NCI-H1930 (cell line): Measurements from ENCODE around the gene AGR2.
"Not testable (repeated sequence)": the region's sequence is repeated elsewhere in the genome, so short reads cannot be mapped to it uniquely, and the experiment has no call there.

ENCODE experiments used
- DNase-seq, 2 experiments: peaks; one replicate each; lab custom pipeline; 2025; lab: John Stamatoyannopoulos, UW

AGR2 gene

DNA sequence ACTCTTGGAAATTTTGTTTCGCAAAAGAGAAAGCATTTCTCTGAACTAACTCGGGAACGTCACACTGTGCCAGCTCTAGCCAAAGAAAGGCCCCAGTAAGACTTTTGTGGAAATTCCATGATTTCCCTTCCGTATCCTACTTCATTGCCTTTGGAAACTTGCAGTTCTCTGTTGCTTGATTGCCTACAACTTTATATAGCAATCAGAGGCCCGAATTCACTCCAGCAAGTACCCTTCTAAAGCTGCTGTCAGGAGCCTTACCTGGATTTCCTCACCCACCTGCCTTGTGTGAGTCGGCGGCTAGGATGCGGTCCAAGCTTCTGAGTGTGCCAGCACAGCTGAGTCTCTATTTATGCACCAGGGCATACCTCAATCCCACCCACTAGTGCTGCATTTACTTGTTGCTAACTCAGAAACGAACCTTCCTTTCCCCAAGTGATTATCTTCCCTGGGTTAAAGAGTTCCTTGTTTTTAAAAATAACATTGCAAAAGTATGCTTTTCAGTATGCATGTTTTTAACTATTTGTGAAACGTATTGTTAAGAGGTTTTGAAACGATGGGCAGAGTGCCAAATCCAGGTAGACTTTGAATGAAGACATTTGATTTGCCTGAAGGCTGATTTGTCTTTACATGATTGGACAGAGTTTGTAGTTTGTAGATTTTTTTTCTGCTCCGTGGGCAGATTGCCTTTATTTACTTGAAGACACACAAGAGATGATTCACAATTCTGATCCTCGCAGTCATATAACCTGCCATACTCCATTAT lies at the start of gene AGR2:
Gene AGR2 (minus strand): TSS at position 326 of the 766 bp plus-strand sequence. CDS start 3,203 bp downstream, outside the sequence.
- no peak for DNase-seq

- not testable (repeated sequence) for DNase-seq
Observed at GRCh38 chr7:16853189-16853588, 48.4 kb upstream of the AGR2 start.

DNA sequence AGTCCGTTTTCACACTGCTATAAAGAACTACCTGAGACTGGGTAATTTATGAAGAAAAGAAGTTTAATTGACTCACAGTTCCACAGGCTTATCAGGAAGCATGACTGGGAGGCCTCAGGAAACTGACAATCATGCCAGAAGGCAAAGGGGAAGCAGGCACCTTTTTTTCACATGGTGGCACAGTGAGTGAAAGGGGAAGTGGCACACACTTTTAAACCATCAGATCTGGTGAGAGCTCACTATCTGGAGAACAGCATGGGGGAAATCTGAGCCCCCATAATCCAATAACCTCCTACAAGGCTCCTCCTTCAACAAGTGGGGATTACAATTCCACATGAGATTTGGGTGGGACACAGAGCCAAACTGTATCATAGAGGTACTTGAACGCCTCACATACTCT lies 47.0 kb upstream of the AGR2 start:
- DNase-seq = no peak

DNA sequence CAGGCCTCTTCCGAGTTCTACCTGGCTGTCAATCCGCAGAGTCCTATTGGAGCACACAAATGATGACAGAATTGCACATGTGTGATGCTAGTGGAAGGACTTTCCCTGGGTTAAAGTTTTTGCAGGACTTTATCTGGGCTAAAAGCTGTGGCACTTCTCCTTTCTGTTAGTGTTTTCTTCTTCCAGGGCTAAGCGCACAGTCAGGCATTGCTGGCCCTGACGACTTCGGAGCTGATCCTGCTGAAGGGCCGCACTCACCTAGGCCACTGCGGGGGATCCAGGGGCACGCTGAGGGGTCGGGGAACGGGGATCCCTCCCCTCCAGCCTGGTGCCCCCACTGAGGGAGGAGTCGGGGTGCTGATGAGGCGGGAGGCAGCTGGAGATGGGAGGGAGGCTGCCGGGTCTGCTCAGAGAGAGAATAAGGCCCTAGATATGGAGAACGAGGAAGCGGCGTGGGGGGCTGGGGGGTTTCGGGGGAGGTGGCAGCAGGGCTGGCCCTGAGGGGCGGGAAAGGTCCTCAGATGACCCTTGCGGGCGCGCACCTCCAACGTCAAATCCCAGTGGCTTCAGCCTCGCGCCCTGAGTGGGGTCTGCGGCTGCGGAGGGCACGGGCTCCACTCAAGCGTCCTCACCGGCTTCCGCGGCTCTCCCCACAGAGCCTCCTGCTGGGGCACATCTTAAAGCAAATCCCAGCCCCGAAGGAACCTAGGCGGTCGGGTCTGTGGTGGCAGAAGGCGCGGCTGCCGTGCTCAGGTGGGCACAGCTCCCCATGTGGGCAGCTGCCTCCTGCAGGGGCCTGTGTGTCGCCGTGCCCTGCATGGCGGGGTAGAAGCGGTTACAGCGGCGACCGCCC lies 46.0 kb upstream of the AGR2 start:
- DNase-seq = no peak

- no peak for DNase-seq
Observed at GRCh38 chr7:16849296-16850148, 44.7 kb upstream of the AGR2 start.

- no peak for DNase-seq
Observed at GRCh38 chr7:16847381-16847860, 42.6 kb upstream of the AGR2 start.

- no peak for DNase-seq
Observed at GRCh38 chr7:16846601-16847165, 41.9 kb upstream of the AGR2 start.

GRCh38 chr7:16845746-16846145 lies 40.9 kb upstream of the AGR2 start:
- no peak for DNase-seq

DNA sequence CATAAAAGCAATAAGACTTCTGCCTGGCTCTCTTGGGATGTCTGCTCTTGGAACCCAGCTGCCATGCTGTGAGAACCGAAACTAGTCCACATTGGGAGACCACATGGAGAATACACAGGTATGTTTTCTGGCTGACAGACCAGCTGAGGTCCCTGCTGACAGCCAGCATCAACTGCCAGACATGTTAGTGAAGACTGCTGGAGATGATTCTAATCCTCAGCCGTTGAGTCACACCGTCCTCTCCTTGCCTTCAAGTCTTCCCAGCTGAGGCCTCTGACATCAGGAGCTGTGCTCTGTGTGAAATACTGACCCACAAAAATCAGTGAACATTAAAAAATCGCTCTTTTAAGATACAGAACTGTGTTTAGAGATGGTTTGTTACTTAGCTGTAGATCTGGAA lies 36.9 kb upstream of the AGR2 start:
- no peak for DNase-seq

GRCh38 chr7:16840094-16840493 lies 35.3 kb upstream of the AGR2 start:
- DNase-seq = no peak

GRCh38 chr7:16839646-16840045 lies 34.8 kb upstream of the AGR2 start:
- DNase-seq = no peak

DNA sequence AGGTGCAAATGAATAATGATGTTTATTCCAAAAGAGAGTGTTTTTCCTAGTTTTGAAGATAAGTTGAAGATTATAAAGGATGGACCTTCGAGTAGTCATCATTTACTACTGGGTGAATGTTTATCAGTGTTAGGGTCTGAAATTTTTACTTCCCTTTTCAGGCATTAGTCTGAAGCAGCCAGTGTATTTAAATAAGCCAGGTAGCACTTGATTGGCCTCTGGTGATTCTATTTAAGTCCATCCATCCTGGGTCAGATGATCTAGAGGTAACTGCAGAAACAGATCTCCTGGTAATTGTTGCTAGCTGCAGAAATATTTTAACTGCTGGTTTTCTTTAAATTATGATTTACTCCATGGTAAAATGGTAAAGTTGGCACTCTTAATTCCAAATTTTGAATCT lies 34.1 kb upstream of the AGR2 start:
- no peak for DNase-seq

- DNase-seq = no peak
Observed at GRCh38 chr7:16838386-16838785, 33.6 kb upstream of the AGR2 start.

DNA sequence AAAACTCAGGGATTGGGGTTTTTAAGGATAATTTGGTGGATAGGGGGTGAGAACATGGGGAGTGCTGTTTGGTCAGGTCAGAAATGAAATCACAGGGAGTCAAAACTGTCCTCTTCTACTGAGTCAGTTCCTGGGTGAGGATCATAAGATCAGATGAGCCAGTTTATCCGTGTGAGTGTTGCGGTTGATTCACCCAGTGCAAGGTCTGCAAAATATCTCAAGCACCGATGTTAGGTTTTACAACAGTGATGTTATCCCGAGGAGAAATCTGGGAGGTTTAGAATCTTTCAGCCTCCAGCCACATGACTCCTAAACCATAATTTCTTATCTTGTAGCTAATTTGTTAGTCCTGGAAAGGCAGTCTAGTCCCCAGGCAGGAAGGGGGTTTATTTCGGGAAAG lies 31.7 kb upstream of the AGR2 start:
- DNase-seq = no peak

DNA sequence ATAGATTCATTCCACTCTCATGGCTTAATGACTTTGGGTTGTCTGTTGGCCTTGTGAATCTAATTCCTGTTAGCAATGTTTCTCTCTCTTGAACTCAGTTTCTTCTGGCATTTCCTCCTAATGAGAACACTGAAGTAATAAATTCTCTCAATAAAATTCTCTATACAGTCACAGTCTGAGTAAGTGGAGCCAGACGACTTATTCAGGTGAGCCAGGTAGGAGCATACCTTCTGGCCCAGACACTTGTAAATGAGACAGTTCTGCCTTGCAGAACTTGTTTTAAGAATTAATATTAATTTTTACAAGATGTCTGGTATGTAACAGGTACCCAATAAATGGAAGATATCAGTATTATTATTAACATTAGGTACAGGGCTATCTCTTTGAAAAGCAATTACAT lies 28.6 kb upstream of the AGR2 start:
- DNase-seq = no peak

DNA sequence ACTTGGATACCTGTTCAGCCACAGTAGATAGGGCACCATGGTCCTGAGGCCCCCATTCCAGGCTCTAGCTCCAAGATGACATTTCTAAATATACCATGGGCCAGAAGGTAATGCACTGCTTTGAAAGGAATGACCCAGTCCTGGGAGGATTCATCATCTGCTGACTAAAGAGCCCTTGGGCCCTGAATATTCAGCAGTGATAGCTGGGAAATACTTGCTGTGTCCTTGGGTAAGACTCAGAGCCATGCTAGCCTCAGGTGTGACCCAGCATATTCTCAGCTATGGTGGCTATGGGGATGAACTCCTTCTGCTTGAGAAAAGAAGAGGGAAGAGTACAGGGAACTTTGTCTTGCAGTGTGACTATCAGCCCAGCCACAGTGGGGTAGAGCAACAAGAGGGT lies 21.3 kb upstream of the AGR2 start:
- DNase-seq = no peak

DNA sequence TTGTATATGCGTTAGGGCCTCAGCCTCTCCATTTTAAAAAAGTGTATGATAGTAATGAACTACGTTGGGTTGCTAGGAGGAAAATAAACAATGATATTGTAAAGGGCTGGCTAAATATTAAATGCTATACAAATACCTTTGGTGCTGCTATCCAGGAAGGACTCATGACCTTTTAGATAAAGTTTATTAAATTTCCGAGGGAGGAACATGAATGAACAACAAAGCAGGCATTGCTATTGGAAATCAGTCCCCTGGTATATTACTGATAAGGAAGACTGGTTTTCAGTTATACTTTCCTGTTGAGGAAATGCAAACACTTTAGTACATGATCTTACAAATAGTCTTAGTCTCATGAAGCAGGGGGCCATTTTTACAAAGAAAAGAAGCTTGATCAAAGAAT lies 17.2 kb upstream of the AGR2 start:
- no peak for DNase-seq

GRCh38 chr7:16818732-16819131 lies 13.9 kb upstream of the AGR2 start:
- no peak for DNase-seq

GRCh38 chr7:16817536-16817935 lies 12.7 kb upstream of the AGR2 start:
- DNase-seq = no peak

- DNase-seq = no peak
Observed at GRCh38 chr7:16816824-16817223, 12.0 kb upstream of the AGR2 start.

GRCh38 chr7:16815001-16815400 lies 10.2 kb upstream of the AGR2 start:
- DNase-seq = no peak

- no peak for DNase-seq
Observed at GRCh38 chr7:16813232-16813616, 8.4 kb upstream of the AGR2 start.
